Umbilical cord (tissue), 1 donor: Measurements from ENCODE around the gene EPS8. TPM values are rescaled to one million over a fixed set of nuclear protein-coding genes. Genes with fewer than 3 reads are reported as not detected.

Experiments
- total RNA-seq: library from RNA; depleted of rRNA; stranded (reverse); fragments of >200 nt; gene quantifications from one replicate; pipeline ENCODE4 v1.2.3, GENCODE V29; 2014; ENCODE audit warnings: low replicate concordance; ENCODE audit not compliant: insufficient read depth

Gene EPS8
- total RNA-seq, 1 donor from 2014 or later = 194 TPM

Other genes with a start within 250 kb of the EPS8 start
- 44.1 TPM for gene STRAP, start 93.0 kb upstream of the EPS8 start, total RNA-seq
- 51.0 TPM for gene DERA, start 121.9 kb upstream of the EPS8 start, total RNA-seq